Vagina (tissue), 2 donors: Measurements from ENCODE around the gene SKAP1.

ENCODE experiments used
- POLR2A ChIP-seq, 2 donors: fragments of 450-650 bp; IDR thresholded peaks; one replicate each; pipeline ENCODE4 v1.6.1; 2017; ENCODE audit warnings: antibody characterized with exemption in 2 of 2, mild to moderate bottlenecking in 2 of 2, moderate library complexity in 2 of 2
- POLR2AphosphoS5 ChIP-seq, 2 donors: sonication (generic); formaldehyde crosslinking; IDR thresholded peaks; one replicate each; pipeline ENCODE4 v1.9.0; 2017; ENCODE audit warnings: antibody characterized with exemption in 2 of 2, mild to moderate bottlenecking in 2 of 2, low read depth in 1 of 2; ENCODE audit not compliant: insufficient read depth in 1 of 2
- TF ChIP-seq, protein P1 (sequence below), 3 experiments: fragments of 450-650 bp in 2 of 3; fragments of 200-600 bp in 1 of 3; sonication (generic) in 1 of 3; IDR thresholded peaks; one replicate each; pipeline ENCODE4 v1.5.1; 2017 to 2019; ENCODE audit warnings: antibody characterized with exemption in 3 of 3, mild to moderate bottlenecking in 2 of 3, moderate library complexity in 2 of 3

DNA sequence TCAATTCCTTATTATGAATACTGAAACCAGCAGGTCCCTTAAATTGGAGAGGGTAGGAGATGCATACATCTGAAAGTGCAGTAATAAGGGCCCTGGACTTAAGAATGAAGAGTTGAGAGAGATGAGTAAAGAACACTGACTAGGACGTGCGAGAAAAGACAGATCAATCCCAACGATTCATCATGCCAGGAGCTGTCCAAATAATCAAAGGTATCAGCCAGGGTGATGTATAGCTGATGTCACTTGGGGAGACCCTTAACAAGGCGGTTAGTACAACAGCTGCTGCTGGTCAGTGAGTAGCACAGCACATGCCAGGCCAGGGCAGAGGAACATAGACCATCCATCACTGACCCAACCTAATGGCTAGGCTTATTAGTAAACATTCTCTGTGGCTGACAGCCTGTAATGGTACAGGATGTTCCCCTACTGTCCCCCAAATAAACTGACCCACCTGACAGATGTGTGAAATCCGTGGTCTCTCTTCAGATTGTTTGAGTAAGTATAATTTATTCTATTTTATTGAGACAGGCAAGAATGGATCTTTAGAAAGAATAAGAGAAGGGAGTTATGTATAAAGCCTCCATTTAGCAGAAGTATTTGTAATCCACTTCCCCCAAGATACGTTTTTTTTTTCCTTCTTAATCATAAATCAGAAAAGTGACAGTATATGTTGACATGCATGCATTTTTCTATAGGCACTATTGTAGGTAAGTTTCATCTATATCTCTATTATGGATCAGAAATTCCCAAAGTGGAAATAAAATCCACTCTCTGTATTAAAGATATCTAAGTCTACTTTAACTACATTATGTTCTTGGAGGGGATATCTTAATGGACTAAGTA is 204.1 kb downstream of the SKAP1 start:
- TF ChIP-seq POLR2AphosphoS5 (IDR thresholded peaks at IDR 0.05; ENCODE audit: insufficient read depth in 1 of 2, low read depth in 1 of 2) (no peak), POLR2A (IDR thresholded peaks at IDR 0.05) (no peak)
- TF ChIP-seq, protein P1, sequence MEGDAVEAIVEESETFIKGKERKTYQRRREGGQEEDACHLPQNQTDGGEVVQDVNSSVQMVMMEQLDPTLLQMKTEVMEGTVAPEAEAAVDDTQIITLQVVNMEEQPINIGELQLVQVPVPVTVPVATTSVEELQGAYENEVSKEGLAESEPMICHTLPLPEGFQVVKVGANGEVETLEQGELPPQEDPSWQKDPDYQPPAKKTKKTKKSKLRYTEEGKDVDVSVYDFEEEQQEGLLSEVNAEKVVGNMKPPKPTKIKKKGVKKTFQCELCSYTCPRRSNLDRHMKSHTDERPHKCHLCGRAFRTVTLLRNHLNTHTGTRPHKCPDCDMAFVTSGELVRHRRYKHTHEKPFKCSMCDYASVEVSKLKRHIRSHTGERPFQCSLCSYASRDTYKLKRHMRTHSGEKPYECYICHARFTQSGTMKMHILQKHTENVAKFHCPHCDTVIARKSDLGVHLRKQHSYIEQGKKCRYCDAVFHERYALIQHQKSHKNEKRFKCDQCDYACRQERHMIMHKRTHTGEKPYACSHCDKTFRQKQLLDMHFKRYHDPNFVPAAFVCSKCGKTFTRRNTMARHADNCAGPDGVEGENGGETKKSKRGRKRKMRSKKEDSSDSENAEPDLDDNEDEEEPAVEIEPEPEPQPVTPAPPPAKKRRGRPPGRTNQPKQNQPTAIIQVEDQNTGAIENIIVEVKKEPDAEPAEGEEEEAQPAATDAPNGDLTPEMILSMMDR (IDR thresholded peaks at IDR 0.05), result no peak
